Gastroesophageal sphincter (tissue), 4 donors: ENCODE results near the gene CSNK2B. TPM values are rescaled to one million over a fixed set of nuclear protein-coding genes. Genes with fewer than 3 reads are reported as not detected.

Experiments
- ATAC-seq: fragments of 150-250 bp; one replicate; pipeline ENCODE4 v1.9.1; 2016; ENCODE audit warnings: mild to moderate bottlenecking, moderate library complexity
- H3K27ac ChIP-seq, 4 donors: fragments of 200-600 bp; sonication (generic) in 3 of 4; 1 replicate in 3 of 4; 2 replicates in 1 of 4; pipeline ENCODE4 v1.5.1; 2016 to 2019
- H3K27me3 ChIP-seq: fragments of 200-600 bp; sonication (generic); one replicate; pipeline ENCODE4 v1.5.1; 2019
- H3K36me3 ChIP-seq, 2 donors: fragments of 200-600 bp; sonication (generic); one replicate each; pipeline ENCODE4 v1.5.1; 2019; ENCODE audit warnings: control low read depth in 1 of 2
- H3K4me1 ChIP-seq, 3 donors: fragments of 200-600 bp; sonication (generic); 1 replicate in 2 of 3; 2 replicates in 1 of 3; pipeline ENCODE4 v1.5.1; 2016 to 2019; ENCODE audit warnings: control low read depth in 2 of 3
- H3K4me3 ChIP-seq, 2 donors: fragments of 200-600 bp; sonication (generic); one replicate each; pipeline ENCODE4 v1.5.1; 2019; ENCODE audit warnings: mild to moderate bottlenecking in 1 of 2, moderate library complexity in 1 of 2
- H3K9me3 ChIP-seq, 3 donors: fragments of 200-600 bp; sonication (generic); one replicate each; pipeline ENCODE4 v1.5.1; 2017 to 2019; ENCODE audit warnings: control low read depth in 2 of 3
- EP300 ChIP-seq: sonication (generic); formaldehyde crosslinking; IDR thresholded peaks from one replicate; pipeline ENCODE4 v1.6.1; 2017; ENCODE audit warnings: antibody characterized with exemption, mild to moderate bottlenecking
- POLR2A ChIP-seq, 2 donors: fragments of 450-650 bp; IDR thresholded peaks; one replicate each; pipeline ENCODE4 v1.6.1; 2017; ENCODE audit warnings: antibody characterized with exemption in 2 of 2, mild to moderate bottlenecking in 2 of 2, moderate library complexity in 1 of 2
- POLR2AphosphoS5 ChIP-seq: sonication (generic); formaldehyde crosslinking; IDR thresholded peaks from one replicate; pipeline ENCODE4 v1.6.1; 2017; ENCODE audit warnings: antibody characterized with exemption
- WGBS, 2 donors: methylation state at CpG; one replicate each; pipeline ENCODE4 v1.1.5; 2018; ENCODE audit warnings: low coverage in 1 of 2; 5-methylcytosine and 5-hydroxymethylcytosine counted together
- total RNA-seq, 4 donors: library from RNA; depleted of rRNA; stranded (reverse); fragments of >200 nt; gene quantifications; one replicate each; pipeline ENCODE4 v1.1.0, GENCODE V29; 2016
- TF ChIP-seq, protein P1 (sequence below), 4 experiments: fragments of 200-600 bp in 2 of 4; fragments of 450-650 bp in 2 of 4; sonication (generic) in 1 of 4; IDR thresholded peaks; one replicate each; pipeline ENCODE4 v1.5.1; 2017 to 2019; ENCODE audit warnings: antibody characterized with exemption in 4 of 4, mild to moderate bottlenecking in 2 of 4, moderate library complexity in 2 of 4

The CSNK2B gene
- total RNA-seq, 4 donors from 2014 or later, result 162 to 197 (median 167) TPM

DNA sequence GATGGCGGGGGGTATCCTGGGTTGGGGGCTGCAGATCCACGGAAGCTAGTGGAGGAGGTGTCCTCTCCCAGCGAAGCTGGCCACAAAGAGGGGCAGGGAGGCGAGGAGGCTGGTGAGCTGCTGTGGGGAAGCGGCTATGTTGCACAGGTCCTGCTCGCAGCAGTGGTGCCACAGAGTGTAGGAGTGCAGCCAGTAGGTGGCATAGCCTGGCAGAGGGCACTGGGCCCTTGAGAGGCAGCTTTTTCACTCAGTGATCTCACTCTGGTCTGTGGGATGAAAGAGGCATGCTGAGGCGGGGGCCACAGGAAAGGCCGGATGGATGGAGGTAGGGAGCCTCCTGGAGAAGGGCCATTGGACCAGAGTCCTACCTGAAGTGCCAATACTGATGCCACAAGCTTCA, 46.4 kb downstream of the CSNK2B start:
- Histone ChIP-seq H3K4me1 (no peaks in the 10 kb centered on the region), H3K27me3 (peaks cover 8% of the 10 kb centered on the region), H3K9me3 (no peaks in the 10 kb centered on the region), H3K27ac (no peak overlapping the region), H3K4me3 (no peak overlapping the region), H3K36me3 (no peaks in the 10 kb centered on the region)
- TF ChIP-seq, protein P1, sequence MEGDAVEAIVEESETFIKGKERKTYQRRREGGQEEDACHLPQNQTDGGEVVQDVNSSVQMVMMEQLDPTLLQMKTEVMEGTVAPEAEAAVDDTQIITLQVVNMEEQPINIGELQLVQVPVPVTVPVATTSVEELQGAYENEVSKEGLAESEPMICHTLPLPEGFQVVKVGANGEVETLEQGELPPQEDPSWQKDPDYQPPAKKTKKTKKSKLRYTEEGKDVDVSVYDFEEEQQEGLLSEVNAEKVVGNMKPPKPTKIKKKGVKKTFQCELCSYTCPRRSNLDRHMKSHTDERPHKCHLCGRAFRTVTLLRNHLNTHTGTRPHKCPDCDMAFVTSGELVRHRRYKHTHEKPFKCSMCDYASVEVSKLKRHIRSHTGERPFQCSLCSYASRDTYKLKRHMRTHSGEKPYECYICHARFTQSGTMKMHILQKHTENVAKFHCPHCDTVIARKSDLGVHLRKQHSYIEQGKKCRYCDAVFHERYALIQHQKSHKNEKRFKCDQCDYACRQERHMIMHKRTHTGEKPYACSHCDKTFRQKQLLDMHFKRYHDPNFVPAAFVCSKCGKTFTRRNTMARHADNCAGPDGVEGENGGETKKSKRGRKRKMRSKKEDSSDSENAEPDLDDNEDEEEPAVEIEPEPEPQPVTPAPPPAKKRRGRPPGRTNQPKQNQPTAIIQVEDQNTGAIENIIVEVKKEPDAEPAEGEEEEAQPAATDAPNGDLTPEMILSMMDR (IDR thresholded peaks at IDR 0.05), result no peak
- TF ChIP-seq POLR2A (IDR thresholded peaks at IDR 0.05) (no peak), POLR2AphosphoS5 (no peak), EP300 (no peak)
- 69 to 85% methylated on average over 4 to 7 of the region's 8 CpGs for WGBS, 2 donors
- no peak for ATAC-seq

DNA sequence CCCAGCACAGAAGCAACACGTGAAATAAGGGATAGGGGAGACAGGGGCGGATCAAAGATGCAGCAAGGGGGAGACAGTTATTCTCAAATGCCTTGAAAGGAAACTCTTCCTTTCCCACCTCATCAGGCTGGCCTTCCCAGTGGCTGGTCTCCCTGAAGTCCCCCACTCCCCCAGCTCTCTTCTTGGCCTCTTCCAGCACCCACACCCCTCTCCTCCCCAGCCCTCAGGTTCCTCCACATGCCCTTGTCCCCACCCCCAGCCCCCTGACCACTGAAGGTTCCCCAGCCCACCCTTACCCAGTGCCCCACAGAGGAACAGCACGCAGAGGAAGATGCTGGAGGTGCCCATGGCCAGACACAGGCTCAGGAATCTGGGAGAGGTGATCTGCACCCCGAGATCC, 47.6 kb downstream of the CSNK2B start:
- H3K4me3 ChIP-seq, result no peak overlapping the region
- ATAC-seq, result no peak
- H3K27me3 ChIP-seq, result peaks cover 8% of the 10 kb centered on the region
- H3K27ac ChIP-seq, result no peak overlapping the region
- no peak for TF ChIP-seq POLR2A (IDR thresholded peaks at IDR 0.05)
- no peak for TF ChIP-seq POLR2AphosphoS5
- no peak for TF ChIP-seq EP300
- TF ChIP-seq, protein P1 (IDR thresholded peaks at IDR 0.05), result no peak
- H3K36me3 ChIP-seq, result no peaks in the 10 kb centered on the region
- WGBS, 2 donors, result 31 to 77% methylated on average over 2 of the region's 4 CpGs
- H3K4me1 ChIP-seq, result no peaks in the 10 kb centered on the region
- no peaks in the 10 kb centered on the region for H3K9me3 ChIP-seq

DNA sequence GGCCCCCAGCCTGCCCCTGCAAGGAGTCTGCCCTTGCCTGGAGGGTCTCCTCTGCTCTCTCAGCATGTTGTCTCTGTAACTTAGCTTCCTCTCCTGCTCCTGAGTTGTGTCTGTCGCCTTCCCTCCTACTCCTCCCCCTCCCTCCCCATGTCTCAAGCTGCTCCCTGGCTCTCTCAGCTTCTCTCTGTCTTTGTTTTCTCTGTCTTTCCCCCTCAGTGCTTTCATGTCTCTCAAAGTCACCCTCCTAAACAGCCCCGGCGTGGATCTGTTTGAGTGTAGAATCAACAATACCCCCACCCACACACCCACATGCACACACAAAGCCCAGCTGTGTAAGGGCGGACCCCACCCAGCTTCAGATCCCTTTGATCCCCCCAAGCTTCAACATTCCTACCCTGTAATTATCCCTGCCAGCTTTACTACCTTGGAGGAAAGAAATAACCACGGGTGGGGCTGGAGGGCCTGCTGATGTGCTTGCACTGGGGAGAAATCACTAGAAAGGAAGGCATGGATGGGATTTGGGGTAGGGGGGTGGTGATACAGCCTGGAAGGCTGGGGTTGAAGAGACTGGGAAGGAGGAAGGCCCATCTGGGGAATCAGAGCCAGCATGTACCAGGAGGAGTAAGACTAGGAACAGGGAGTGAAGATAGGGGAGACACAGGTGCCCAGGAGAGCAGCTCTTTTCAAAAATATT, 48.3 kb downstream of the CSNK2B start:
- Histone ChIP-seq H3K27me3 (peaks cover 8% of the 10 kb centered on the region), H3K36me3 (no peaks in the 10 kb centered on the region), H3K4me3 (no peak overlapping the region), H3K27ac (no peak overlapping the region), H3K9me3 (no peaks in the 10 kb centered on the region), H3K4me1 (no peaks in the 10 kb centered on the region)
- ATAC-seq, result no peak
- TF ChIP-seq EP300 (no peak), POLR2AphosphoS5 (no peak), POLR2A (IDR thresholded peaks at IDR 0.05) (no peak)
- TF ChIP-seq, protein P1 (IDR thresholded peaks at IDR 0.05), result no peak
- WGBS, 2 donors, result 21 to 44% methylated on average over 3 to 4 of the region's 5 CpGs

DNA sequence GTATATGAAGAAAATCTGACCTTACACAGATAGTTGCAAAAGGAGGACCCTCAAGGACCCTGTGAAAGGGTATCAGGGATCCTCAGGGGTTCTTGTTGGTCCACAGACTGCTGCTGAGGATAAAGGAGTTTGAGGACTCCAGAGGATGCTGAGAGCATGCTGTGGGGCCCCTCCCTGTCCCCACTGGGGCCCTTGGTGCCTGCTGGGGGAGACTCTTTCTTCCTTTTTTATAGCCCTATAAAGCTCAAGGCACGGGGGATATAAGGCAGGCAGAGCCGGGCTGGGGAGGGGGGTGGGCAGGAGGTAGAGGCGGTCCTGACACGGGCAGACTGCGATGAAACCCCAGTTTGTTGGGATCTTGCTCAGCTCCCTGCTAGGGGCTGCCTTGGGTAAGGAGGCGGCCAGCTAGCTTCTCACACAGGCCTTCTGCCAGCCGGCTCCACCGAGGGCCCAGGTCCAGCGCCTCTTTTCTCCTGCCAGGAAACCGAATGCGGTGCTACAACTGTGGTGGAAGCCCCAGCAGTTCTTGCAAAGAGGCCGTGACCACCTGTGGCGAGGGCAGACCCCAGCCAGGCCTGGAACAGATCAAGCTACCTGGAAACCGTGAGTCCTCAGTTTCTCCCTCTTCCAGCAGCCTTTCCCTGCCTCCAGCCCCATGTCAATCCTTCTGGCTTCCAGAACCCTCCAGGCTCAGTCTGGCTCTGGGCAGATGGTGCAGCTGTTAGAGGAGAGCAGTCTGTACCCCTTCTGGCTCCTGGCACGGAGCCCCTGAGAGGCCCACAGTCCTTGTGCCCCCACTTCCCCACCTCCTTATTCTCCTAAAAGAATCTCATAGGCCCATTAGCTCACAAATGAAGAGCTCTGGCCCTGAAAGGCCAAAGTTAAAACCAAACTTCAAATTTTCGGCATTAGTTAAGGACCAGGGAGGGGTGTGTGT, 49.4 kb downstream of the CSNK2B start, which contains the start of gene LY6G6D:
Gene LY6G6D (plus strand): TSS at position 327 of the 937 bp plus-strand sequence. CDS start 8 bp downstream, at position 335.
- H3K36me3 ChIP-seq, result no peaks in the 10 kb centered on the region
- no peak within 1 kb of the TSS for H3K27ac ChIP-seq
- no peak for ATAC-seq
- TF ChIP-seq POLR2A (IDR thresholded peaks at IDR 0.05), result no peak
- no peak for TF ChIP-seq POLR2AphosphoS5
- TF ChIP-seq, protein P1 (IDR thresholded peaks at IDR 0.05), result no peak
- no peak for TF ChIP-seq EP300
- no peaks in the 10 kb centered on the region for H3K27me3 ChIP-seq
- H3K9me3 ChIP-seq, result no peaks in the 10 kb centered on the region
- no peaks in the 10 kb centered on the region for H3K4me1 ChIP-seq
- H3K4me3 ChIP-seq, result no peak within 1 kb of the TSS
- 73 to 100% methylated on average over 1 of the region's 16 CpGs for WGBS, 2 donors
